ENCODE results near the gene TEKTIP1.

DNA sequence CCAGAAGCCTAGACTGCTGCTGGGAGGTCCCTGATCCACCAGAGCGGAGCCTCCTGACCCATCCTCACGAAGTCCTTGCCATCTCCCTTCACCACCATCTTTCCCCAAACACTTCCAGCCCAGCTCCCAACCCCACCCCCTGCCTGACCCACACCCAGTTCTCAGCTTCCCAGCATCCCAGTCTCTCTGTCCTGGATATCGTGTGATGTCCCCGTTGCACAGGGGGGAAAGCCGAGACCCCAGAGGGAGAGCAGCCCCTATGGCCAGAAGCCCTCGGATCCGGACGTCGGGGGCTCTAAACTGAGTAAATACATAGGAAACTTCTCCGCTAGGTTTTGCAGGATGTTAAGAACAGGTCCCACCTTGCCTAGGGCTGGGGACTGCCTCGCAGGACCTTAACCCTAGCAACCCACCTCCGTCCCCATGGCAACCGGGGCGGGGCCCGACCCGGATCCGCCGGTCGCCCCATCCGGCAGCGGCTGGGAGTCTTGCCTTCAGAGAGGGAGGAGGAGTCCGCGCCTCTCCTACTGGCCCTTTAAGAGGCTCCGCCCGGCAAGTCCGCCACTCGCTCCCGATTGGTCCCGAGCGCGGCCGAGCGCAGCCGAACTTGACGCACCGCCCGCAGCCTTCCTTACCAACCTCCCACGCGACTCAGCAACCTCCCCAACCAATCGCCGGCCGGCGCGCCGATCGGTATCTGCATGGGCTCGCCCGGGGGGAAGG, 33.3 kb downstream of the TEKTIP1 start:
- TF ChIP-seq, protein P1, sequence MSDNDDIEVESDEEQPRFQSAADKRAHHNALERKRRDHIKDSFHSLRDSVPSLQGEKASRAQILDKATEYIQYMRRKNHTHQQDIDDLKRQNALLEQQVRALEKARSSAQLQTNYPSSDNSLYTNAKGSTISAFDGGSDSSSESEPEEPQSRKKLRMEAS (IDR thresholded peaks at IDR 0.05), result no peak
- TF ChIP-seq EGR1 (IDR thresholded peaks at IDR 0.05) (peak; percentile 83), EP300 (IDR thresholded peaks at IDR 0.05; ENCODE audit: borderline replicate concordance) (no peak), CEBPB (IDR thresholded peaks at IDR 0.05) (no peak), TCF12 (IDR thresholded peaks at IDR 0.05; ENCODE audit: low read depth) (no peak)

Data from Ishikawa (cell line).